ENCODE data around the gene GRID2.

The GRID2 gene

DNA sequence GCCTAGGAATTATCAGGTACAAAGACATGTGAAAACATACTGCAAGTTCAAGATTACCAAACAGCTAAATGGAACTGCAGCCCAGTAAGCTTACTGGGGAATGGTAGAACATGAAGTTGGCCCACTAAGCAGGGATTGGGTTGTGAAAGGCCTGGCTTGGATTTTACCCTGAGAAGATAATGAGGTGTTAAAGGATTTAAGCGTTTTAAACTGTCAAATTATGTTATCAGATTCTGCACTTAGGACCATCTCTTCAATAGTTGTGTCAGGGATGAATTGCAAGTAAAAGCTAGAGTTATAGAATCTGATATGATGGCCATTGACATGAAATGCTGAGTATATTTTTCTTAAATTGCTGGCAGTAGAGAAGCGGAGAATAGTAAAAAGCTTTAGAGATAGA is 225.7 kb downstream of the GRID2 start:
- FAIRE-seq, result no peak

GRCh38 chr4:92535599-92535998 is 231.8 kb downstream of the GRID2 start:
- no peak for FAIRE-seq

GRCh38 chr4:92551616-92552015 is 247.8 kb downstream of the GRID2 start:
- FAIRE-seq, result no peak

GRCh38 chr4:92566269-92566668 is 262.5 kb downstream of the GRID2 start:
- FAIRE-seq, result no peak

GRCh38 chr4:92580816-92581215 is 277.1 kb downstream of the GRID2 start:
- FAIRE-seq, result no peak

- no peak for FAIRE-seq
Observed at GRCh38 chr4:92599044-92599443, 295.3 kb downstream of the GRID2 start.

DNA sequence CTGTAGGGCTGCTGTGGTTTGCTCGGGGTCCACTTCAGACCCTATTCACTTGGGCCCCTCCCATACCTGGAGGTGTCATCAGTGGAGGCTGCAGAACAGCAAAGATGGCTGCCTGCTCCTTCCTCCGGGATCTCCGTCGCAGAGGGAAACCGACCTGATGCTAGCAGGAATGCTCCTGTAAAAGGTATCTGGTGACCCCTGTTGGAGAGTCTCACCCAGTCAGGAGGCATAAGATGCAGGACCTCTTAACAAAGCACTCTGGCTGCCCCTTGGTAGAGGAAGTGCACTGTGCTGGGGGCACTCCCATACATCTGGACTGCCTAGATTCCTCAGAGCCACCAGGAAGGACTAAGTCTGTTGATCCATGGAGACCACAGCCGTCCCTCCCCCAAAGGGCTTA is 296.9 kb downstream of the GRID2 start:
- no peak for FAIRE-seq

DNA sequence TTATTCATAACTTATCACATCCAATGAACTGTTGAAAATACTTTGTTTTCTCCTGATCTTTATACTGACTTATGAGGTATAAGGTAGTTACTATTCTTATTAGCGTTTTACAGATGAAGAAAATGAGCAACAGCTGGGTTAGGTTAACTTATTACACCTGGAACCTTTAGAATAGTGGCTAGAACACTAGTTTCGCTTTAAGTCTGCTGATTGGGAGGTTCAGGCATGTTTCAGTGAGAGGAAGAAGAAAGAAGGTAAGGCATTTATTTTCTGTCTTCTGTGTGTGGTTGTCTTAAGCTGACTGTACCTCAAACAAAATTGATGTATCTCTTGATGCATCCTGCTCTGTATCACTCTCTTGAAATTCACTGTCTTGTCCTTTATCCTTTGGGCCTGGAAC is 302.5 kb downstream of the GRID2 start:
- FAIRE-seq, result no peak

DNA sequence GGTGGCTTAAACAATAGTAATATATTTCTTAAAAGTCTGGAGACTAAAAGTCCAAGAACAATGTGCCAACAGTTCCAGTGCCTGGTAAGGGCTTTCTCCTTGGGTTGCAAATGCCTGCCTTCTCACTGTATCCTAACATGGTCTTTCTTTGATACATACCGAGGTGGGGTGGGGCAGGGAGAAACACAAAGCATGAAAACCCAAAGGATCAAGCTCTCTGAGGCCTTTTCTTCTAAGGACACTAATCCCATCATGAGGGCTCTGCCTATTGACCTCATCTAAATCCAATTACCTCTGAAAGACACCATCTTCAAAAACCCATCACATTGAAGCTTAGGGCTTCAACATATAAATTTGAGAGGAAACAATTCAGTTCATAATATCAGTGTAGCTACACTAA is 311.3 kb downstream of the GRID2 start:
- no peak for FAIRE-seq

- no peak for FAIRE-seq
Observed at GRCh38 chr4:92618968-92619367, 315.2 kb downstream of the GRID2 start.

DNA sequence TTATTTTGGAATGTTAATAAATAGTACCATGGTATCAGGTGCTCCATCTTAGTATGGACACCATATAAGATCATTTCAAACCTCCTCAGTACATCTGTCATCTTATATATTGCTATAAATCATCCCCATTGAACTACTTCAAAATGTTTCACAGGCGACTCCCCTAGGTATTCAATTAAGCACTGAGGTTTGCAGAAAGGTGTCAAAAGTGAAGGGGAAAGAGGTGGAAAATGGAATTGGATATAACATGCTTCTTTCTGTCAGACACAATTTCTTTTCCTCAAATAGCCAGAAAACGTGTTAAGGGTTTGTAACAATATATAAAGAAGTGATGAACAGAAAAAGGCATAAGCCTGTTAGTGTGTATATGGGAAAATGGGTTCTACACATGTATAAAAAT is 325.5 kb downstream of the GRID2 start:
- FAIRE-seq, result no peak

- no peak for FAIRE-seq
Observed at GRCh38 chr4:92634882-92635281, 331.1 kb downstream of the GRID2 start.

- no peak for FAIRE-seq
Observed at GRCh38 chr4:92636038-92636806, 332.5 kb downstream of the GRID2 start.

DNA sequence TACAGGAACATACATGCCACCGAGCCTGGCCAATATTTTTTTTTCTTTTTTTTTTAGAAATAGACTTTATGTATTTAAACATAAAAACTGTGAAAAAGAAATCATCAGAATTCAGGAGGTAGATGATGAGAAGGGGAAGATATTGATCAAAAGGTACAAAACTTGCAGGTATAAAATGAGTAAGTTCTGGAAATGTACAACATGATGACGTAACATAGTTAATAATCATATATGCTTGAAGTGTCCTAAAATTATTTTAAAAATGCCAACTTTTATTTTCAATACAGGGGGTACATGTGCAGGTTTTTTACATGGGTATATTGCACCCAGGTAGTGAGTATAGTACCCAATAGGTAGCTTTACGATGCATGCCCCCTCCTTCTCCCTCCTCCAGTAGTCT is 337.6 kb downstream of the GRID2 start:
- no peak for FAIRE-seq

DNA sequence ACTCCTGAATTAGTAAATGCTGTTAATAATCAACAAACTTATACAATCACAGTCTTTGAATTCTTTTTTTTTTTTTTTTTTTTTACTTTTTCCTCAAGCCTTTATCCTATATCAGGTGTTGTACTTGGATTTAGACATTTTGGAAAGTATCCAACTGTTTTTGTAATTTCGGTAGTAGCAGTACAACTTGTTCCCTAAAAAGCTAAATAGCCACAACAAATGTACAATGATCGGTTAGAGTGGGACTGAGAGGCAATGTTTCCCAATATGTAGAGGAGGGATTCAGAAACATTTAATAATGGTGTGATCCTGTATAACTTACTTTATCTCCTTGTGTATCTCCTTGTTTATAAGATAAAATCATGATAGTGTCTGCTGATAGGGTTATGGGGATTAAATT is 343.1 kb downstream of the GRID2 start:
- no peak for FAIRE-seq

DNA sequence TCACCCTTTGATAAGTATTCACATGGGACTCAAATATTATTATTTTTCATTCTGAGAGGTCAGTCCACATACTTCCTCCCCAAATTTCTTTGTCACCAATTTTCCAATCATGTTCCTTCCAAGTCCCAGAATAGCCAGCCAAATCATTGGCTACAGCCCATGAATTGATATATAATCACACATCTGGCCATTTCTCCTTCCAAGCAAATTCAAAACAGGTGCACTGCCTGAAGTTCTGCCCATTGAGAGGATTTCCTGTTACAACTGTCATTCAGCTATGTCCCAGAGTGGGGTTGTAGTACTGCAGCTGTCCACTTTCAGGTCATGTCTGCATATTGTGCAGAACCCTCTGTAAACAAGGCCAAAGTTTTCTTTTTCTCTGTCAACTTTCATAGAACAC is 347.8 kb downstream of the GRID2 start:
- no peak for FAIRE-seq

GRCh38 chr4:92654084-92654483 is 350.3 kb downstream of the GRID2 start:
- FAIRE-seq, result no peak

GRCh38 chr4:92657695-92658094 is 353.9 kb downstream of the GRID2 start:
- no peak for FAIRE-seq

DNA sequence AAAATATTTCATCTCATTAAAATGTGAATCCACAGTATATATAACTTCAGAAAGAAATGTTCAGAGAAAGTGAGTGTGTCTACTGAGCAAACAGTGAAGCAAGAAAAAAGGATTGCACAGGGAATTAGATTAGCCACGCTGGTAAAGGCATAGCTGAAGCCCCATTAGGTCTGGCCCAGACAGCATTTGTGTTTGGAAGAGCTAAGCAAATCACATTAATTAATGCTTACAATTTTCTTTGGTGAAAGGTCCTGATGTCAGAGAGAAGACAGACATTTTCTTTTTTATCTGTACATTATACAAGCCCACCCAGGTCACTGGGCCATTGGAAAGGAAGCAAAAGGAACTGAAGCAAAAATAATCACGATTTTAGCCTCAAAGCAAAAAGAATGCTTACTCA is 354.6 kb downstream of the GRID2 start:
- FAIRE-seq, result no peak

DNA sequence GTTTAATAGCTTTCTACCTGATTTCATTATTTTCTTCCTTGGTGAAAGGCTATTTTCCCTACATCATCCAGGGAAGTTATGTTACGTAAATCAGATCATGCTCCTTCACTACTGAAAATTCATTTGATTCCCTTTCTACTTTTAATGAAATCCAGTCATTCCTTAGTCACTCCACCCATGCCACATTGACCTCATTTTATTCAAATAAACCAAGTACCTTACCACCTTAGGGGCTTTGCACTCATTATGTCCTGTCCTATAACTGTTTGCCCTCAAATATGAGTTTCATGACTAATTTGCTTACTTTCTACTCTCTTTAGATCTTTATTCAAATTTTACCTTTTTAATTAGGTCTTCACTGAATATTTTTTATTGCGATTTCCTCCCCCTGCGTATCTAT is 374.0 kb downstream of the GRID2 start:
- no peak for FAIRE-seq

GRCh38 chr4:92678292-92678691 is 374.5 kb downstream of the GRID2 start:
- no peak for FAIRE-seq

DNA sequence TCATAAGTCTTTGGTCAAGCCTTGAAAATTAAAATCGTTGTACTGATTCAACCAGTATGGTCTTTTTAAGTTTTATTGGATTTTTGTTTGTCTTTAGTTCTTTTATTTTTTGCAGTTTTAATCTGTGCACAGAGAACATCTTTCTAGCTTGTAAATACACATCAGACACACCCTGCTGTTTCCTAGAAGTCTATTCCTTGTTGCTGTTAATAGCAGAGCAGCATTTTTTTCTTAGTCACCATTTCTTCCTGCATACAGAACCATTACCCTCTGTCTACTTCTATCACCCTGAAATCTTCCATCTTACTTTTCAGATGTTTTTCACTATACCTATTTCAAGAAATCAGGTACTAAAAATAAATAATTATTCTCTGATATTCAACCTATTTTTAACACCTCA is 375.4 kb downstream of the GRID2 start:
- no peak for FAIRE-seq

GRCh38 chr4:92714640-92715039 is 410.9 kb downstream of the GRID2 start:
- FAIRE-seq, result no peak

GRCh38 chr4:92733231-92733630 is 429.5 kb downstream of the GRID2 start:
- no peak for FAIRE-seq

DNA sequence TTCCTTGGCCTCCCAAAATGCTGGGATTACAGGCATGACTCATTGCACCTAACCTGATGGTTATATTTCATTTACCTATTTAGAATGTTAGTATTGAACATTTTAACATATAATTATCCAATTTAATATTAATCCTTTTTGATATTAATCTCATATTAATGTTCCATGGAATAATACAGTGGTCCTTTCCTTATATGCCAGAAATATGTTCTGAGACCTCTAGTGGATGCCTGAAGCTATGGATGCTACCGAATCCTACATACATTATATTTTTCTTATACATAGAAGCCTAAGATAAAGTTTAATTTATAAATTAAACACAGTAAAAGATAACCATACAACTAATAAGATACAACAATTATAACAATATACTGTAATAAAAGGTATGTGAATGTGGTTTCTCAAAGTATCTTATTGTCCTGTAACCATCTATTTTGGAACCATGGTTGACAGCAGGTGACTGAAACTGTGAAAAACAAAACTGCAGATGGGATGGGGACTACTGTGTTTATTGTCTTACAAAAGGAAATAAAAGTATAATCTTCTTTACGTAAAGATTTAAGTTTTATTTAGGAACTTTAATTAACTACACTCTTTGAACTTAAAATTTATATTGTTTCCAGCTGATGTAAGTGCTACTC is 431.4 kb downstream of the GRID2 start:
- FAIRE-seq, result no peak
